Stimulated activated naive B cell treated with anti-CD40 and anti-IgM and Interleukin-4, amounts not matched to agents 10 μg/mL and 1 μg/mL and 100 μg/mL, for 72 hours (primary cell): ENCODE results near the gene SUCLG2.

Experiments
- ATAC-seq, 2 donors: fragments of 150-1000 bp; cut with Tn5 transposase; replicated peaks; 2 replicates each; pipeline ENCODE4 v1.10.0; 2021; ENCODE audit warnings: moderate library complexity in 1 of 2
- DNase-seq: peaks from one replicate; pipeline ENCODE4 v3.0.0; 2021
- H3K27ac Mint-ChIP-seq: one replicate; pipeline ENCODE4 v1.8.0; 2022; ENCODE audit warnings: mild to moderate bottlenecking, mixed read lengths
- H3K27me3 Mint-ChIP-seq, 2 donors: one replicate each; pipeline ENCODE4 v1.8.0; 2022; ENCODE audit warnings: mixed read lengths in 2 of 2
- H3K36me3 Mint-ChIP-seq, 2 donors: one replicate each; pipeline ENCODE4 v1.8.0; 2022; ENCODE audit warnings: mixed read lengths in 2 of 2, mild to moderate bottlenecking in 1 of 2
- H3K4me1 Mint-ChIP-seq, 2 donors: one replicate each; pipeline ENCODE4 v1.8.0; 2022; ENCODE audit warnings: mixed read lengths in 2 of 2, mild to moderate bottlenecking in 1 of 2
- H3K4me3 Mint-ChIP-seq, 2 donors: one replicate each; pipeline ENCODE4 v1.8.0; 2022; ENCODE audit warnings: mild to moderate bottlenecking in 2 of 2, mixed read lengths in 2 of 2, moderate library complexity in 1 of 2
- H3K9me3 Mint-ChIP-seq, 2 donors: one replicate each; pipeline ENCODE4 v1.8.0; 2022; ENCODE audit warnings: mixed read lengths in 2 of 2, mild to moderate bottlenecking in 1 of 2

SUCLG2 gene

DNA sequence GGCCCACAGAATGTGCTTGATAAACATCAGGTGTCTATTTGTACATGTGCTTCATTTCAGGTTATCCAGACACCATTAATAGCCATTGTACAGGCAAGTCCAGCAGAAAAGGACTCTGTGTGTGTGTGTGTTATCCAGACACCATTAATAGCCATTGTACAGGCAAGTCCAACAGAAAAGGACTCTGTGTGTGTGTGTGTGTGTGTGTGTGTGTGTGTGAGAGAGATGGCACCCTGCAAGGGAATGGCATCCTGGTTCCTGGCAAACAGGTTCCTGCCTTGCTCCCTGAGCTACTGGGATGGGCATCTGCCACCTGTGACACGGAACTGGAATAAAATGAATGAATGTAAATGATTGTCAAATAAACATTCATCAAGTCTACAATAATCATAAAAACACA, 11.7 kb downstream of the SUCLG2 start:
- no peak for ATAC-seq
- Mint-ChIP-seq H3K4me1 (peaks cover 15 to 24% of the 10 kb centered on the region in 2 donors), H3K9me3 (no peaks in the 10 kb centered on the region), H3K27me3 (no peaks in the 10 kb centered on the region), H3K27ac (no peak overlapping the region), H3K36me3 (peaks cover 26 to 40% of the 10 kb centered on the region in 2 donors), H3K4me3 (no peak overlapping the region)
- no peak for DNase-seq

DNA sequence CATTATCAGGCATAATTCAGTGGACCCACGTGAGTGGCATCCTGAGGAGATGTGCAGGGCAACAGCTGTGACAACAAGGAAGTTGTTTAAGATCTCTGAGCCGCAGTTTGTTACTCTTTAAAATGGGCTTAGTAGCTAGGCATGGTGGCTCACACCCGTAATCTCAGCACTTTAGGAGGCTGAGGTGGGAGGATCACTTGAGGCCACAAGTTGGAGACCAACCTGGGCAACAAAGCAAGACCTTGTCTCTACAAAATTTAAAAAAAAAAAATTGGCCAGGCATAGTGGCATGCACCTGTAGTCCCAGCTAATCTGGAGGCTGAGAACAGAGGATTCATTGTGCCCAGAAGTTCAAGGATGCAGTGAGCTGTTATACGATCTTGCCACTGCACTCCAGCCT, 12.2 kb downstream of the SUCLG2 start:
- H3K27me3 Mint-ChIP-seq: no peaks in the 10 kb centered on the region
- H3K9me3 Mint-ChIP-seq: no peaks in the 10 kb centered on the region
- H3K4me1 Mint-ChIP-seq: peaks cover 15 to 24% of the 10 kb centered on the region in 2 donors
- ATAC-seq: no peak
- H3K27ac Mint-ChIP-seq: no peak overlapping the region
- H3K4me3 Mint-ChIP-seq: no peak overlapping the region
- no peak for DNase-seq
- H3K36me3 Mint-ChIP-seq: peaks cover 24 to 38% of the 10 kb centered on the region in 2 donors

DNA sequence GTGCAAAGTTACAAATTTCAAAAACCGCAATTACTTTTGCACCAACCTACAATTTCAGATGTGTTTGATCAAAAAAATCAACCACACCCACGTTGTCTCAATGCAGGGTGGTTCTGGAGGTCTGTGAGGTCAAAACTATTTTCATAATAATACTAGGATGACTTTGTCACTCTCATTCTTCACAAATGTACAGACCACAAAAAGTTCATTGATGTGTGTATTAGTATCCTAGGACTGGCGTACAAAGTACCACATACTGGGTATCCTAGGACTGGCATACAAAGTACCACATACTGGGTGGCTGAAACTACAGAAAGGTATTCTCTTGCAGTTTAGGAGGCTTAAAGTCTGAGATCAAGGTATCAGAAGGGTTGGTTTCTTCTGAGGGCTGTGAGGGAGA, 13.0 kb downstream of the SUCLG2 start:
- DNase-seq (no peak), ATAC-seq (no peak)
- no peaks in the 10 kb centered on the region for H3K27me3 Mint-ChIP-seq
- no peak overlapping the region for H3K27ac Mint-ChIP-seq
- H3K4me1 Mint-ChIP-seq: peaks cover 15 to 24% of the 10 kb centered on the region in 2 donors
- no peaks in the 10 kb centered on the region for H3K9me3 Mint-ChIP-seq
- no peak overlapping the region for H3K4me3 Mint-ChIP-seq
- H3K36me3 Mint-ChIP-seq: peaks cover 18 to 31% of the 10 kb centered on the region in 2 donors

DNA sequence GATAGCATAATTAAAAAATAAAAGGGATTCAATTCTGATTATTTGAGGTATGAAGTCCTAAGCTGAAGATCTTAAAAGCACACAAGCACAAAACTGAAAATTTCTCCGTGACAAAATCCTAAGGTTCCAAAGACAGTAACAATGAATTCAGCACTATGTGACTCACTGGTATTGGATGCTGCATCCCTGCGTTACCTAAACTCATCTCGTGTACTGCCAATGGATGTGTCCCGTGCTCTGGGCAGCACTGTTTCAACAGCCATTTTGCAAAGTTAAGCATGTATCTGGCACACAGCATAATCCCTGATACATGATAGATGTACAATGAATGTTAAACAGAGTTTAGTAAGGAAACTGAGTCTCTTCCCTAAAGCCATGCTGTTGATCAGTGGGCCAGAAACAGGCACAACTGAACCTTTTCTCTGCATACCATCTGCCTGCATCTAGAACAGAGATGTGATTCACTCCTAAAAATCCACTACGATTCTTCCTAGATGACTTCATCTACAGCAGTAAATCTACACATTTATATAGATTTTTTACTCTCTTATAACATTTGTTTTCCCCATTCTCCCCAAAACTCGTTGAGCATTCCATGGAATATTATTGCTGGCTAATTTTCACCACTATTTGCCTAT, 14.3 kb downstream of the SUCLG2 start:
- no peak overlapping the region for H3K4me3 Mint-ChIP-seq
- H3K9me3 Mint-ChIP-seq: no peaks in the 10 kb centered on the region
- H3K27ac Mint-ChIP-seq: no peak overlapping the region
- no peak for DNase-seq
- H3K27me3 Mint-ChIP-seq: no peaks in the 10 kb centered on the region
- ATAC-seq: no peak
- H3K36me3 Mint-ChIP-seq: peaks cover 22 to 34% of the 10 kb centered on the region in 2 donors
- H3K4me1 Mint-ChIP-seq: peaks cover 20 to 27% of the 10 kb centered on the region in 2 donors

DNA sequence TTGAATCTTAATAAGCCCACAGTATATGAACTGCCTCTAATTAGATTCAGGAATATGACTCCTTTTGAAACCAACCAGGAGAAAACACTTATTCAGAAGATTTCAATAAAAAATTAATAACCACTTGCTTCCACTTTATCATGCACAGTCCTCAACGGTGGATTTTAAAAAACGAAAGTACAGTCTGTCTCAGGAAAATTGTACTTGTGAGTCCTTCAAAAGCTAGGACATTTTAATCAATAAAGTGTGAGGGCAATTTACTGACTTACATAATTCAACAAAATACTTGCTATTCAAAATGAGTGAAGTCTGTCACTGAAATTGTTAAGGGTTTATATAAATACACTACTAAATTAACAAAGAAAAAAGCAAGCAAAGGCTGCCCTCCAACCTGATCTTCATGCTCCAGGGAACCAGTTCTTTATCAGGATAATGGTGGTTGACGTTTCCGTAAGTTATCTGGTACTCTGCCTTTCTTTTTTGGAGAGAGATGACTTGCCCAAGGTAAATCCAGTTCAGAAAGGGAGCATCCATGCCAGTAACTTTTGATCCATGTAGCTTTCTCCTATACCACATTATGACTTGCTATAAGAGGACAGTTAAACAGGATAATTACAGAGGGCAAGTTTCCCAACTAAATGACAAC, 17.0 kb downstream of the SUCLG2 start:
- no peak overlapping the region for H3K4me3 Mint-ChIP-seq
- H3K9me3 Mint-ChIP-seq: no peaks in the 10 kb centered on the region
- DNase-seq: no peak
- H3K36me3 Mint-ChIP-seq: peaks cover 14 to 23% of the 10 kb centered on the region in 2 donors
- no peaks in the 10 kb centered on the region for H3K27me3 Mint-ChIP-seq
- no peak for ATAC-seq
- no peak overlapping the region for H3K27ac Mint-ChIP-seq
- peaks cover 17 to 18% of the 10 kb centered on the region in 2 donors for H3K4me1 Mint-ChIP-seq

DNA sequence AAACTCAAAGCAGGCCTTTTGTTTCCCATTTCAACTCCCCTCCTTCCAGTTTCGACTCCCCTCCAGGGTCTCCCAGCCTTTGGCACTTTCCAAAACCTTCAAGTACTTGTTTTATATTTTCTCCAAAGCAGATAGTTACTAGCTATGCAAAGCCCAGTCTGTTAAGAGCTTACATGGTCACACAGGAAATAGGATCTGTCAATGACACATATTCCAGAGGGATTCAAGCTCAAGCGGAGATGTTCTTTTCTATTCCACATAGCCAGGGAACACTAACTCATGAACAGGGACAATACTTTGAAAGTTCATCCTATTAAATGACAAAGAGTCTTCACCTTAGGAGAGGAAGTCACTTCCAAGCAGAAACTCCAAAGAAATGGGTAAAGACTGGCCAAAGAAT, 18.6 kb downstream of the SUCLG2 start:
- Mint-ChIP-seq H3K4me1 (peaks cover 25 to 29% of the 10 kb centered on the region in 2 donors), H3K27ac (no peak overlapping the region), H3K27me3 (no peaks in the 10 kb centered on the region), H3K4me3 (no peak overlapping the region), H3K9me3 (no peaks in the 10 kb centered on the region), H3K36me3 (peaks cover 15 to 28% of the 10 kb centered on the region in 2 donors)
- DNase-seq (no peak), ATAC-seq (no peak)

DNA sequence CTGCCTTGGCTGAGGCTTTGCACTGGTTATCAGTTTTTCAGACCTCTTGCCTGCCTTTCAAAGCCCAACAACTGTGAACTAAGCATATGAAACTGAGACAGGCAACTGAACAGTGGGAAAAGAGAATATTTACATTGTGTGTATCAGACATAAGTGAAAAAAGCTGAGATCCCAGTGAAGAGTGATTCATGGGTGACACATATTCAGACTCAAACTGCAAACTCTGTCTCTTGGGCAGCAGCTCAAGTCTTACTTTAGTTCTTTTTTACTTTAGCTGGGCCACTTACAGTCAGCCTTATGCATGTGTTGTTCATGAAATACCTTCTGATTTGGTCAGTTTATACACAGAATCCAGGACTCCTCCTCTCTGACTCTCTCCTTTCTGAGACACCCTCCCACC, 19.2 kb downstream of the SUCLG2 start:
- DNase-seq (no peak), ATAC-seq (no peak)
- Mint-ChIP-seq H3K4me3 (no peak overlapping the region), H3K4me1 (peaks cover 28 to 32% of the 10 kb centered on the region in 2 donors), H3K9me3 (no peaks in the 10 kb centered on the region), H3K36me3 (peaks cover 15 to 30% of the 10 kb centered on the region in 2 donors), H3K27me3 (no peaks in the 10 kb centered on the region), H3K27ac (no peak overlapping the region)

DNA sequence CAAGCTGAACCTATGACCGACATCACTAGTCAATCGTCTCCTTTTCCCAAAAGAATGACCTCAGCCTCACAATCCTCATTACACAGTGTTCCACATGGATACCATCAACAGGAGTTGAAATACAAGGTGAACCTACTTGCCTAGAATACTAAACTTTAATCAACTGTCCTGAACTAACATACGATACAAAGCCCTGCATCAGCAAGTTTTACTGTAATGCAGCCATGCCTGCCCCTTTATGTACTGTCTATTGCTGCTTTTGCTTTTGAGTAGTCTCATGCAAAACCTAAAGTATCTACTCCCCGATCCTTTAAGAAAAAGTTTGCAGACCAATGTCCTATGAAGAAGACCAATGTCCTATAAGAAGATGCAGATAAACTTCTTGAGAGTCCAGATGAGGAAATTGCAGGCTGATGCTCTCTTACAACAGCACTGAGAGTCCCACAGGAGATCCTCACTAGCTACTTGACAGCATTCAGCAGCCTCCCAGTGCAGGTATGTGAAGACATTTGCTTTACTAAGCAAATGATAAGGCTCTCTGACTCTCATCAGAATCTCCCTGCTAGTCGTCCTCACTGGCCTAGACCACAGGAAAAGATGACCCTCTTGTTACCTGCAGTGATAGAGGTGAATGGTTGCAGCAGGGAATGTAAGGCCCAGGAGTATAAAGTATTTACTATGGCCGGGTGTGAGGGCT, 23.6 kb downstream of the SUCLG2 start:
- no peaks in the 10 kb centered on the region for H3K27me3 Mint-ChIP-seq
- peaks cover 34 to 54% of the 10 kb centered on the region in 2 donors for H3K36me3 Mint-ChIP-seq
- H3K4me1 Mint-ChIP-seq: peaks cover 24 to 51% of the 10 kb centered on the region in 2 donors
- peaks cover 3% of the 10 kb centered on the region in 2 donors for H3K9me3 Mint-ChIP-seq
- no peak for DNase-seq
- H3K4me3 Mint-ChIP-seq: no peak overlapping the region
- H3K27ac Mint-ChIP-seq: no peak overlapping the region
- ATAC-seq: no peak

DNA sequence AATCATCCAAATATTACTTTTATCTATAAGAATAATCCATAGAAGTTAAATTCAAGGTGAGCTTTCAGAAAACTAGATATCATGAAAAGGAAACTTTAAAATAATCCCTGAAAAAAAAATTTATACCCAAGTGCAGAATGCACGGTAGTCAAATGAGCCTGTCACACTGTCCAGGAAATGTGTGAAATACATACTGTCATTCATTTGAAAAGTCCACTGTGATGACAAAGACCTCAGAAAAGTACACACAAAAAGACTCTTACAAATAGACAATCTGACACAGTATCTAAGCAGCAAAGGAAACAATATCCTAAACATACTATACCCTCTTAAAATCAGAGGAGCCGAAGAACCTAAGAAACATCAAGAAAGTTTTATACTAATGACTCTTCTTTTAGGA, 29.7 kb downstream of the SUCLG2 start:
- H3K27ac Mint-ChIP-seq: no peak overlapping the region
- peaks cover 40 to 70% of the 10 kb centered on the region in 2 donors for H3K36me3 Mint-ChIP-seq
- H3K4me1 Mint-ChIP-seq: peaks cover 25 to 70% of the 10 kb centered on the region in 2 donors

DNA sequence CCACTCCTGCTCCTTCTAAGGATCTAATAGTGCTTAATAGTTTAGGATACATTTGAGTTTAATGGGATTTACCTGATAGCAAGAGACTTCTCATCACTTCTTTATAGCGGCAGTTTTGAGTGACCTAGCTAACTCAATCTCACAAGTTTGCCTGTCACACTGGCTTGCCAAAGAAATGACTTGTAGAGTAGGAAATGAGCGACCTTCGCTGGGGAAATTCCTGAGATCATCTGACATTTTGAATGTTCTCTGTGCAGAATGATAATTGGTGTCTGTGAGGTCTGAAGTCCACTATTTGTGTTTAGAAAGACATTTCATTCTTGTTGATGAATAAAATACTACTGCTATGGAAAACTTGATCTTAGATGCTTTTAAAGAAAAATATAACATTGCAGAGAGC, 30.3 kb downstream of the SUCLG2 start:
- ATAC-seq (peak; percentile 57 to 69), DNase-seq (no peak)
- Mint-ChIP-seq H3K27ac (peak overlapping the region; percentile 42), H3K4me1 (peaks cover 27 to 72% of the 10 kb centered on the region in 2 donors), H3K36me3 (peaks cover 43 to 73% of the 10 kb centered on the region in 2 donors), H3K4me3 (peak overlapping the region in 1 of 2 donors; percentile 2), H3K9me3 (peaks cover 3% of the 10 kb centered on the region in 2 donors), H3K27me3 (no peaks in the 10 kb centered on the region)

More for the DNA sequence above, 29.7 kb downstream of the SUCLG2 start:
- H3K27me3 Mint-ChIP-seq: no peaks in the 10 kb centered on the region
- H3K4me3 Mint-ChIP-seq: no peak overlapping the region
- peaks cover 3% of the 10 kb centered on the region in 2 donors for H3K9me3 Mint-ChIP-seq
- ATAC-seq (no peak), DNase-seq (no peak)

DNA sequence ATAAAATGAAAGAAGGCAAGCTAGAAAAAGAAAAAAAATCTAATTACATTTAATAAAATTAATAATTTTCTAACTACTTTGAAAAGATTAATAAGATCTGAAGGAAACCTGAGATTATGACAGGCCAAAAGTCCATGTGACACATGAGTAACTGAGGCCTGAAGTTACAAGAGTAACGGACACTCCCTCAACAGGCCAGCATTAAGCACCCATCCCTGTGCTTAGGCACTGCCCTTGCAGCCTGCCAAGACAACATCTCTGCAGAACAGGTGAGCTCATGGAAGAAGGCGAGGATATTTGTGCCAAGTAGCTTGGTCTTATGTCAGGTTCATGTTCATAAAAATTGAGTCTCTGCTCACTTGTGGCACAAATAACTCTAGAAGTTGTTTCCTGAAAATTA, 31.8 kb downstream of the SUCLG2 start:
- DNase-seq (no peak), ATAC-seq (no peak)
- Mint-ChIP-seq H3K27me3 (no peaks in the 10 kb centered on the region), H3K4me1 (peaks cover 26 to 63% of the 10 kb centered on the region in 2 donors), H3K36me3 (peaks cover 39 to 65% of the 10 kb centered on the region in 2 donors), H3K9me3 (peaks cover 2 to 3% of the 10 kb centered on the region in 2 donors), H3K4me3 (no peak overlapping the region), H3K27ac (no peak overlapping the region)

DNA sequence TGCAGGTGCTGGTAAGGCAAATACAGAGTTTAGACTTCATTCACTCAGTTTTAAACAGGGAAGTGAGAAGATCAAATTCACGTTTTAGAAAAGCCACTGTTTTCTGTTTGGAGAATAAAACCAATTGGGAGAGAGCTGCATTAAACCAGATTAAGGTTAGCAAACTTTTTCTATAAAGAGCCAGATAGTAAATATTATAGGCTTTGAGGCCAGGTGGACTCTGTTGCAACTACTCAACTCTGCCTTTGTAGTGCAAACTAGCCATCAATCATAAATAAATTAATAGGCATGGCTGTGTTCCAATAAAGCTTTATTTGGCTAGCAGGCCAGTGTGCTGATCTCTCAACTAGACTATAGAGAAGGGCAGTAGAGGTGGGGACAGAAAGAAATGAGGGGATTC, 33.5 kb downstream of the SUCLG2 start:
- DNase-seq (no peak), ATAC-seq (no peak)
- no peak overlapping the region for H3K4me3 Mint-ChIP-seq
- H3K27ac Mint-ChIP-seq: no peak overlapping the region
- no peaks in the 10 kb centered on the region for H3K9me3 Mint-ChIP-seq
- peaks cover 23 to 54% of the 10 kb centered on the region in 2 donors for H3K4me1 Mint-ChIP-seq
- H3K36me3 Mint-ChIP-seq: peaks cover 31 to 60% of the 10 kb centered on the region in 2 donors
- no peaks in the 10 kb centered on the region for H3K27me3 Mint-ChIP-seq

DNA sequence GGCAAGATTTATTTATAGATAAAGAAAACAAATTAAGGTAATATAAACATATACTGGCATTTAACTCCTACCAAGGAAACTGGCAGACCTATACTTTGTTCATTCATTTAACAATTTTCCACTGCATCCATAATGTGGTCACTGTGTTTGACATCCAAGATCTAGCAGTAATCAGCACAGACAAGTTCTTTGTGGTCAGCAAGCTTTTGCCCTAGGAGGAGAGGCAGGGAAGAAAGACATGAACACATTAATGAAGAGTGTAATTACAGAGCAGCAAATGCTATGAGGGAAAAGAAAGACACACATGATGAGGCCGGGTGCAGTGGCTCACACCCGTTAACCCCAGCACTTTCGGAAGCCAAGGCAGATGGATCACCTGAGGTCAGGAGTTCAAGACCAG, 34.4 kb downstream of the SUCLG2 start:
- no peak overlapping the region for H3K27ac Mint-ChIP-seq
- no peak for DNase-seq
- peaks cover 32 to 61% of the 10 kb centered on the region in 2 donors for H3K36me3 Mint-ChIP-seq
- H3K9me3 Mint-ChIP-seq: no peaks in the 10 kb centered on the region
- H3K4me1 Mint-ChIP-seq: peaks cover 18 to 45% of the 10 kb centered on the region in 2 donors
- no peak overlapping the region for H3K4me3 Mint-ChIP-seq
- ATAC-seq: no peak
- H3K27me3 Mint-ChIP-seq: no peaks in the 10 kb centered on the region

DNA sequence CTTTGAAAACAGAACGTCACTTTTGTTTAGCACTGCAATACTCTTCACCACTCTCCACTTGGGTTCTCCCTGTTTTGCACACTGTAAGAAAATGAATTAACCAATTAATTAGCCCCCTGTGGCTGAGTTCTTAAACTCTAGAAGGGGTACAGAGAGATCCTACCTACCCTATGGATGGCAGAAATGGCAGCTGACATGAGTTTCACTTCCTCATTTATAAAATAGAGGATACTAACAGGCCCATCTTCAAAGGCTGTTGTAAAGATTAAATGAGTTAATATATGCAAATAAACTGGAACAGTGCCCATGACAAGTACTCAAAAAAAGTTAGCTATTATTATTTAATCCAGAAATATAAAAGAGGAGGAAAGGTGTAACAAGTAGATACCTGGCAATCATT, 36.9 kb downstream of the SUCLG2 start:
- Mint-ChIP-seq H3K4me1 (peaks cover 14 to 25% of the 10 kb centered on the region in 2 donors), H3K9me3 (no peaks in the 10 kb centered on the region), H3K36me3 (peaks cover 35 to 54% of the 10 kb centered on the region in 2 donors), H3K27me3 (no peaks in the 10 kb centered on the region), H3K4me3 (no peak overlapping the region), H3K27ac (no peak overlapping the region)
- no peak for DNase-seq
- peak in 1 of 2 donors; percentile 56 for ATAC-seq
